NB4 (cell line): ENCODE results near the gene NFATC2.

Experiments
- DNase-seq: peaks from one replicate; pipeline ENCODE4 v3.0.0; 2010; ENCODE audit warnings: low read depth
- H3K4me3 ChIP-seq: one replicate; pipeline ENCODE4 v1.5.1; 2011; ENCODE audit warnings: mild to moderate bottlenecking, low read depth, low read length, moderate library complexity
- MYC ChIP-seq: IDR thresholded peaks from 2 replicates; pipeline ENCODE4 v1.6.1; 2011; ENCODE audit warnings: low read depth, low read length
- POLR2A ChIP-seq: IDR thresholded peaks from 2 replicates; pipeline ENCODE4 v1.6.1; 2011; ENCODE audit warnings: mild to moderate bottlenecking; ENCODE audit not compliant: insufficient read length; ENCODE audit errors: extremely low read depth
- TF ChIP-seq, protein P1 (sequence below): IDR thresholded peaks from one replicate; pipeline ENCODE4 v1.5.1; 2012; ENCODE audit warnings: low read depth, low read length
- TF ChIP-seq, protein P2 (sequence below): IDR thresholded peaks from 2 replicates; pipeline ENCODE4 v1.6.1; 2011; ENCODE audit warnings: low read depth, low read length

The NFATC2 gene

DNA sequence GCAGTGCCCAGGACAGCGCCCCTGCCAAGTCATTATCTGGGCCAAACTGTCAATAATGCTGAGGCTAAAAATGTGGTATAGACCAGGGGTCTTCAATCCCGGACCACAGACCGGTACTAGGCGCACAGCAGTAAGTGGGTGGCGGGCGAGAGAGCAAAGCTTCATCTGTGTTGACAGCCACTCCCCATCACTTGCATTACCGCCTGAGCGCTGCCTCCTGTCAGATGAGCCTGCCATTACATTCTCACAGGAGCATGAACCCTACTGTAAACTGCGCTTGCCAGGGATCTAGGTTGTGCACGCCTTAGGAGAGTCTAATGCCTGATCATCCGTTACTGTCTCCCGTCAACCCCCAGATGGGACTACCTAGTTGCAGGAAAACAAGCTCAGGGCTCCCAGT lies 91.0 kb downstream of the NFATC2 start:
- no peak overlapping the region for H3K4me3 ChIP-seq
- DNase-seq, result no peak
- TF ChIP-seq MYC (no peak), POLR2A (no peak)
- TF ChIP-seq, protein P1, sequence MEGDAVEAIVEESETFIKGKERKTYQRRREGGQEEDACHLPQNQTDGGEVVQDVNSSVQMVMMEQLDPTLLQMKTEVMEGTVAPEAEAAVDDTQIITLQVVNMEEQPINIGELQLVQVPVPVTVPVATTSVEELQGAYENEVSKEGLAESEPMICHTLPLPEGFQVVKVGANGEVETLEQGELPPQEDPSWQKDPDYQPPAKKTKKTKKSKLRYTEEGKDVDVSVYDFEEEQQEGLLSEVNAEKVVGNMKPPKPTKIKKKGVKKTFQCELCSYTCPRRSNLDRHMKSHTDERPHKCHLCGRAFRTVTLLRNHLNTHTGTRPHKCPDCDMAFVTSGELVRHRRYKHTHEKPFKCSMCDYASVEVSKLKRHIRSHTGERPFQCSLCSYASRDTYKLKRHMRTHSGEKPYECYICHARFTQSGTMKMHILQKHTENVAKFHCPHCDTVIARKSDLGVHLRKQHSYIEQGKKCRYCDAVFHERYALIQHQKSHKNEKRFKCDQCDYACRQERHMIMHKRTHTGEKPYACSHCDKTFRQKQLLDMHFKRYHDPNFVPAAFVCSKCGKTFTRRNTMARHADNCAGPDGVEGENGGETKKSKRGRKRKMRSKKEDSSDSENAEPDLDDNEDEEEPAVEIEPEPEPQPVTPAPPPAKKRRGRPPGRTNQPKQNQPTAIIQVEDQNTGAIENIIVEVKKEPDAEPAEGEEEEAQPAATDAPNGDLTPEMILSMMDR, result no peak
- TF ChIP-seq, protein P2, sequence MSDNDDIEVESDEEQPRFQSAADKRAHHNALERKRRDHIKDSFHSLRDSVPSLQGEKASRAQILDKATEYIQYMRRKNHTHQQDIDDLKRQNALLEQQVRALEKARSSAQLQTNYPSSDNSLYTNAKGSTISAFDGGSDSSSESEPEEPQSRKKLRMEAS, result no peak

- TF ChIP-seq, protein P1, result no peak
- TF ChIP-seq POLR2A (no peak), MYC (no peak)
- TF ChIP-seq, protein P2, result no peak
- H3K4me3 ChIP-seq, result no peak overlapping the region
- DNase-seq, result no peak
Measured at GRCh38 chr20:51450984-51451383, 91.5 kb downstream of the NFATC2 start.

DNA sequence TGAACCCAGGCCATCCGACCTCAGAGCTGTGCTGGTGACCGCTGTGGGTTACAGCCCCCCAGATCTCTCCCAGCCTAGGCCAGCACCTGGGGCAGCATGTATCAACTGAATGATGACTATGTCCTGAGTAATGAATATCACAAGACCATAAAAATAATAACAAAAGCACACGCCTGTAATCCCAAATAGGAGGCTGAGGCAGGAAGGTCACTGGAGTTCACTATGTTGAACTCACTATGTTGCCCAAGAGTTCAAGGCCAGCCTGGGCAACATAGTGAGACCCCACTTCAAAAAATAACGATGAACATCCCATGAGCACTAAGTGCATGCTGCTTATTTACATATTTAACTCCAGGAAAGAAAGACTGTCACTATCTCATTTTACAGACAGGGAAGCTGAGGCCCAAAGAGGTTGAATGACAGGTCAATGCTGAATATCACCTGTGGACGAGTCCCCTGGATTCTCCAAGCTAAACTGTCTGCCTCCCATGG lies 92.3 kb downstream of the NFATC2 start:
- TF ChIP-seq MYC, result no peak
- TF ChIP-seq, protein P1, result no peak
- TF ChIP-seq POLR2A, result no peak
- TF ChIP-seq, protein P2, result no peak
- DNase-seq, result no peak
- H3K4me3 ChIP-seq, result no peak overlapping the region

DNA sequence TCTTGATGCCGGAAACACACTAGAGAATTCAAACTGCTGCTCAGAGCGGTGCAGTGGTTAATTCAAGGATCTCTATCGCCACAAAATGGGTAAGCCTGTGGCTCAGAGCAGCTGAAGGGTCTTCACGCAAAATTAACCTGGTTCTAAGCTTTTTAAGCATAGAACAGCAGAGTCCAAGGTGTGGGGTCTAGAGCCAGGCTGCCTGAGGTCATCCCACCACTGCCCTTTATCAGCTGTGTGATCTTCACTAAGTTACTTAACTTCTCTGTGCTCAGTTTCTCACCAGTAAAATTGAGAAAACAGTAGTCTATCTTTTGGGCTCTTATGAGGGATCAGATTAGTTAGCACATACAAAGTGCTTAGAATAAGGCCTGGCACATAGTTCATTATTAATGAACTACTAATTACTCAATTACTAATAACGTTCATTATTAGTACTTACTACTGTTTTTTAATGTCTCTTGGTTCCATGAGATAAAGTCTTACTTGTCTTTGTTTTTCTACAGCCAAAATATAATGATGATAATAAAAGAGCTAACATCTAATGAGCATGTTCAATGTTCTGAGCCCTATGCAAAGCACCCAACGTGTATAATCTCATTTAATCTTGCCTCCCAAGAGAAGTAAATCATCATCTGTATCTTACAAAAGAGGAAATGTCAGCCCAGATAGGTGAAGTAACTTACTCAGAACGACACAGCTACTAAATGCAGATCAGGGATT lies 92.9 kb downstream of the NFATC2 start:
- TF ChIP-seq POLR2A, result no peak
- TF ChIP-seq, protein P1, result no peak
- TF ChIP-seq MYC, result no peak
- TF ChIP-seq, protein P2, result no peak
- DNase-seq, result no peak
- H3K4me3 ChIP-seq, result no peak overlapping the region

DNA sequence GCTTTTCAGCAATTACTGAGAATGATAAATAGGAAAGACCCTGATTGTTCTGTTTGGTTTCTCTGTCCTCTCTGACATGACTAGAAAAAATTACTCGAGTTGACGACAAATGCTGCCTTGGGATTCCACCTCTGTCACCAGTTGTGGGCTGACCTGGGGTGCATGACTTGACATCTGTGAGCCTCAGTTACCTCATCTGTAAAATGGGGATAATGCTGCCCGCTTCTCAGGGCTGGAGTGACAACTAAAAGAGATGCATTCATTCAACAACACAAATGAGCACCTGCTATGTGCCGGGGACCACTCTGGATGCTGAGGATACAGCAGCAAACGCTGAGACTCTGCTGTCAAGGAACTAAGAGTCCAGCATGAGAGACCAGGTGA lies 94.8 kb downstream of the NFATC2 start:
- DNase-seq, result no peak
- H3K4me3 ChIP-seq, result no peak overlapping the region
- TF ChIP-seq, protein P1, result no peak

DNA sequence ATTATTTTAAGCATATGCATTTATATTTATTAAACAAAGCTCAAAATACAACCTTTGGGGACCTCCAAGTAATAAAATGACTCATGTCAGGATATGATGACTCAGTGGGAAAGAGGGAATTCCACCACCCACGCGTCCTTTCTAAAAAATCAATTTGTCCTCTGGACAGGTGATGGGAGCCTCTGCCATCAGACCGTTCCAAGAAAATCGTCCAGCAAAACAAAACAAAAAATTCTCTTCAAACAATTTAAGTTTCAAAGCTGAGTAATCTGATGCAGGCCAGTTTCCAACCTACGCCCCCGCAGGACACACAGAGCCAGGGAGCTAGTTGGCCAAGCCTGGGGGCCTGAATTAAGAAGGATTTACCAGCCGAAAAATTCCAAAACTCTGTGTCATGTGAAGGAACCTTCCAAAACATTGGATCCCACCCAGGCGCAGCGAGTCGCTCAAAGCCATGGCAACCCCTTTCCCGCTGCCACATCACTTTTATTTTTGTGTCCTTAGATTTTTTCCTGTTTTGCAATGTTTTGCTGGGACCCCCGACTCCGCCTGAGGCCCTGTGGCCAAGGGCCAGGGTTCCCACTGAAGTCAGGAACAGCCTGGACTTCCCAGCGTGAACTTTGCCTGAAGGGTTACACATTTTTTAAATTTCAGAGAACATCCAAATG lies 95.3 kb downstream of the NFATC2 start:
- TF ChIP-seq, protein P2, result no peak
- no peak for TF ChIP-seq POLR2A
- TF ChIP-seq MYC, result no peak
- TF ChIP-seq, protein P1, result no peak
- no peak overlapping the region for H3K4me3 ChIP-seq
- no peak for DNase-seq
